Left forelimb (tissue), 1 donor: Measurements from ENCODE around the gene GPRIN3.
"Not testable (repeated sequence)": the region's sequence is repeated elsewhere in the genome, so short reads cannot be mapped to it uniquely, and the experiment has no call there.

Source experiments
- DNase-seq: peaks from one replicate; pipeline ENCODE4 v3.0.0-alpha.2; 2018; ENCODE audit warnings: low spot score

Gene GPRIN3

GRCh38 chr4:89214308-89214707 is 93.3 kb downstream of the GPRIN3 start:
- DNase-seq: no peak

- DNase-seq: no peak
Observed at GRCh38 chr4:89213382-89213701, 94.3 kb downstream of the GPRIN3 start.

- no peak for DNase-seq
Observed at GRCh38 chr4:89212666-89213381, 94.8 kb downstream of the GPRIN3 start.

GRCh38 chr4:89204624-89205023 is 103.0 kb downstream of the GPRIN3 start:
- no peak for DNase-seq

- DNase-seq: no peak
Observed at GRCh38 chr4:89203902-89204301, 103.7 kb downstream of the GPRIN3 start.

GRCh38 chr4:89199394-89199793 is 108.2 kb downstream of the GPRIN3 start:
- DNase-seq: not testable (repeated sequence)

- no peak for DNase-seq
Observed at GRCh38 chr4:89197920-89198319, 109.7 kb downstream of the GPRIN3 start.

GRCh38 chr4:89196745-89197144 is 110.9 kb downstream of the GPRIN3 start:
- DNase-seq: no peak

- DNase-seq: no peak
Observed at GRCh38 chr4:89196056-89196674, 111.4 kb downstream of the GPRIN3 start.

GRCh38 chr4:89193843-89194242 is 113.8 kb downstream of the GPRIN3 start:
- no peak for DNase-seq
